Psoas muscle (tissue), 8 donors: ENCODE results near the gene FBRSL1. TPM values are rescaled to one million over a fixed set of nuclear protein-coding genes. Genes with fewer than 3 reads are reported as not detected.

Source experiments
- ATAC-seq, 4 donors: fragments of 200-7000 bp; cut with Tn5 transposase; one replicate each; pipeline ENCODE4 v1.9.1; 2020; ENCODE audit warnings: moderate library complexity in 3 of 4, mild to moderate bottlenecking in 2 of 4
- DNase-seq, 2 donors: peaks; one replicate each; pipeline ENCODE4 v3.0.0-alpha.2; 2020
- H3K27ac ChIP-seq: fragments of 200-600 bp; one replicate; pipeline ENCODE4 v1.8.0; 2022
- H3K27me3 ChIP-seq, 3 donors: fragments of 200-600 bp in 1 of 3; one replicate each; pipeline versions ENCODE4 v1.6.1 to v1.8.0; 2013 to 2022; ENCODE audit warnings: low read length in 2 of 3, mild to moderate bottlenecking in 2 of 3, moderate library complexity in 1 of 3; ENCODE audit not compliant: insufficient read depth in 3 of 3
- H3K36me3 ChIP-seq, 2 donors: fragments of 200-600 bp in 1 of 2; one replicate each; pipeline versions ENCODE4 v1.6.1 to v1.8.0; 2013 to 2022; ENCODE audit warnings: low read depth in 1 of 2, mild to moderate bottlenecking in 1 of 2, moderate library complexity in 1 of 2; ENCODE audit not compliant: insufficient read depth in 1 of 2
- H3K4me1 ChIP-seq: fragments of 200-600 bp; one replicate; pipeline ENCODE4 v1.8.0; 2022
- H3K4me3 ChIP-seq: fragments of 200-600 bp; one replicate; pipeline ENCODE4 v1.8.0; 2022; ENCODE audit warnings: mild to moderate bottlenecking
- H3K9me3 ChIP-seq: fragments of 200-600 bp; one replicate; pipeline ENCODE4 v1.8.0; 2022
- WGBS, 3 donors: extraction: QIAGEN DNeasy Blood & Tissue Kit; methylation state at CpG; one replicate each; pipeline versions ENCODE4 v1.1.6 to v1.1.7; 2013; 5-methylcytosine and 5-hydroxymethylcytosine counted together
- intact Hi-C, 2 donors: fragments of 100-400 bp; cut with DNase I; formaldehyde crosslinking; loops; one replicate each; pipeline versions ENCODE4 v1.11.0 to v1.14.2; 2022
- polyA plus RNA-seq, 3 donors: library from polyadenylated mRNA; stranded (reverse); fragments of 200-250 nt; gene quantifications; one replicate each; pipeline ENCODE4 v1.2.3, GENCODE V29; 2013
- total RNA-seq, 4 donors: library from RNA; stranded (reverse); fragmentation: NEBNext Ultra II Directional in 2 of 4; extraction: Animal tissue kit (Norgen Biotek cat#: 25700) in 2 of 4; gene quantifications; one replicate each; pipeline versions ENCODE4 v1.2.1 to v1.2.4, GENCODE V29; 2021 to 2023
- TF ChIP-seq, protein P1 (sequence below): fragments of 200-600 bp; IDR thresholded peaks from one replicate; pipeline ENCODE4 v1.8.0; 2022; ENCODE audit warnings: antibody characterized with exemption
- donor health status: healthy with polysubstance abuse.
- donor health status: DM: no; HTN: no; CAD: no; lungs with moderate emphysema.
- donor health status: Bipolar disorder and iron deficiency.
- donor health status: healthy.
- donor health status: DM: yes; HTN: yes; CAD: no.
- donor health status: DM: no; HTN: no; CAD: no.
- donor health status: DM: no; HTN: no; CAD: no.
- donor health status: DM: yes; HTN: yes; CAD: no.

Gene FBRSL1
- total and polyA plus RNA-seq, 7 donors: 23.0 to 54.5 (median 40.1) TPM

DNA sequence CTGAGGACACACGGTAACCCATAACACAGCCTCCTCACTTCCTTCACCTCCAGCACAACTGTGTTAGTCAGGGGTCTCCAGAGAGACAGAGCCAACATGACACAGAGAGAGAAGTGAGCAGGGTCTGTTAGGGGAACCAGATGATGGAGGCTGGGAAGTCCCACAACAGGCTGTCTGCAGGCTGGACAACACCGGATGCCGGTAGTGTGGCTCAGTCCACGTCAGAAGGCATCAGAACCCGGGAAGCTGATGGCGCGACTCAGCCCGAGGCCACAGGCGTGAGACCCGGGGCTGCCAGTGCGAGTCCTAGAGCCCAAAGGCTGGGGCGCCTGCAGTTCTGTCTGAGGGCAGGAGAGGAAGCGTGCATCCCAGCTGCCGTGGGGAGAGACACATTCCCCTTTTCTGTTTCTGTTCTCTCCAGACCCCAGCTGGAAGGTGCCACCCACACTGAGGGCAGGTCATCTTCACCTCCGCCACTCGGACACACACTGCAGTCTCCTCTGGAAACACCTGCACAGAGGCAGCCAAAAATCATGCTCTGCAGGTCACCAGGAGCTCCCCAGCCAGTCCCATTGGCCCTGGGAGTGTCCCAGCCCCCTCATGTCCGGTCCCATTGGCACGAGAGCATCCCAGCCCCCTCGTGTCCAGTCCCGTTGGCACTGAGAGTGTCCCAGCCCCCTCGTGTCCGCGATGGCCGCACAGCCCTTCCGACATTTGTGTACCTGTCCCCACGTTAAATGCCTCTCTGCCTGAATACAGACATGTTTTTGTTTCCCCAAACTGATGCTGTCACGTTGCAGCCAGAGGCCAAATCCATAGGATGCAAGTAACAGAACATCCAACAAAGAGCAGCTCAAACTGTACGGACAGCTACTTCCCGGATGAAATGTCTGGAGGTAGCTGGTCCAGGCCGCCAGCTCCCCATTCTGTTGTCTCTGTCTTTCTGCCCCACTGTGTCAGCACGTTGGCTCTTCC is 7.9 kb upstream of the FBRSL1 start:
- H3K27ac ChIP-seq: no peak overlapping the region
- H3K36me3 ChIP-seq: no peaks in the 10 kb centered on the region
- peaks cover 0 to 11% (median 3%) of the 10 kb centered on the region in 3 donors for H3K27me3 ChIP-seq
- TF ChIP-seq, protein P1, sequence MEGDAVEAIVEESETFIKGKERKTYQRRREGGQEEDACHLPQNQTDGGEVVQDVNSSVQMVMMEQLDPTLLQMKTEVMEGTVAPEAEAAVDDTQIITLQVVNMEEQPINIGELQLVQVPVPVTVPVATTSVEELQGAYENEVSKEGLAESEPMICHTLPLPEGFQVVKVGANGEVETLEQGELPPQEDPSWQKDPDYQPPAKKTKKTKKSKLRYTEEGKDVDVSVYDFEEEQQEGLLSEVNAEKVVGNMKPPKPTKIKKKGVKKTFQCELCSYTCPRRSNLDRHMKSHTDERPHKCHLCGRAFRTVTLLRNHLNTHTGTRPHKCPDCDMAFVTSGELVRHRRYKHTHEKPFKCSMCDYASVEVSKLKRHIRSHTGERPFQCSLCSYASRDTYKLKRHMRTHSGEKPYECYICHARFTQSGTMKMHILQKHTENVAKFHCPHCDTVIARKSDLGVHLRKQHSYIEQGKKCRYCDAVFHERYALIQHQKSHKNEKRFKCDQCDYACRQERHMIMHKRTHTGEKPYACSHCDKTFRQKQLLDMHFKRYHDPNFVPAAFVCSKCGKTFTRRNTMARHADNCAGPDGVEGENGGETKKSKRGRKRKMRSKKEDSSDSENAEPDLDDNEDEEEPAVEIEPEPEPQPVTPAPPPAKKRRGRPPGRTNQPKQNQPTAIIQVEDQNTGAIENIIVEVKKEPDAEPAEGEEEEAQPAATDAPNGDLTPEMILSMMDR: no peak
- intact Hi-C loops: no loop called here
- ATAC-seq (no peak), DNase-seq (peak; percentile 11 to 46)
- WGBS, 3 donors: 83 to 88% (median 85%) methylated on average over 30 to 31 of the region's 31 CpGs
- H3K4me1 ChIP-seq: no peaks in the 10 kb centered on the region
- no peaks in the 10 kb centered on the region for H3K9me3 ChIP-seq
- no peak overlapping the region for H3K4me3 ChIP-seq

- no peak for ATAC-seq
- TF ChIP-seq, protein P1: no peak
- Histone ChIP-seq H3K4me1 (no peaks in the 10 kb centered on the region), H3K36me3 (no peaks in the 10 kb centered on the region), H3K9me3 (no peaks in the 10 kb centered on the region), H3K4me3 (no peak overlapping the region), H3K27me3 (peaks cover 0 to 11% (median 3%) of the 10 kb centered on the region in 3 donors), H3K27ac (no peak overlapping the region)
- WGBS, 3 donors: 87 to 90% (median 88%) methylated on average over 9 of the region's 9 CpGs
- intact Hi-C loops: no loop called here
- peak in 1 of 2 donors; percentile 4 for DNase-seq
Measured at GRCh38 chr12:132482771-132483170, 7.2 kb upstream of the FBRSL1 start.

- ATAC-seq (no peak), DNase-seq (no peak)
- Histone ChIP-seq H3K4me3 (no peak overlapping the region), H3K4me1 (no peaks in the 10 kb centered on the region), H3K9me3 (no peaks in the 10 kb centered on the region), H3K27ac (no peak overlapping the region), H3K36me3 (no peaks in the 10 kb centered on the region), H3K27me3 (peaks cover 0 to 11% (median 3%) of the 10 kb centered on the region in 3 donors)
- intact Hi-C loops: no loop called here
- TF ChIP-seq, protein P1: no peak
- 96% methylated on average over 27 of the region's 27 CpGs for WGBS, 3 donors
Measured at GRCh38 chr12:132483208-132483607, 6.7 kb upstream of the FBRSL1 start.

- intact Hi-C loops: no loop called here
- Histone ChIP-seq H3K9me3 (no peaks in the 10 kb centered on the region), H3K36me3 (no peaks in the 10 kb centered on the region), H3K27ac (no peak overlapping the region), H3K4me3 (no peak overlapping the region), H3K4me1 (no peaks in the 10 kb centered on the region), H3K27me3 (peaks cover 0 to 11% (median 3%) of the 10 kb centered on the region in 3 donors)
- WGBS, 3 donors: 88 to 92% (median 91%) methylated on average over 16 to 17 of the region's 17 CpGs
- ATAC-seq (no peak), DNase-seq (peak; percentile 8 to 48)
- TF ChIP-seq, protein P1: no peak
Measured at GRCh38 chr12:132483612-132484011, 6.3 kb upstream of the FBRSL1 start.
